Left ventricle myocardium inferior (tissue), 1 donor: Measurements from ENCODE around the gene RNF14. TPM values are rescaled to one million over a fixed set of nuclear protein-coding genes. Genes with fewer than 3 reads are reported as not detected.

Source experiments
- DNase-seq: peaks from one replicate; pipeline ENCODE4 v3.0.0-alpha.2; 2020
- H3K27ac ChIP-seq: fragments of 200-600 bp; replicated peaks from 2 replicates; pipeline ENCODE4 v1.8.0; 2021
- H3K27me3 ChIP-seq: fragments of 200-600 bp; 2 replicates; pipeline ENCODE4 v1.8.0; 2021; ENCODE audit warnings: low read depth
- H3K36me3 ChIP-seq: fragments of 200-600 bp; 2 replicates; pipeline ENCODE4 v1.8.0; 2021
- H3K4me1 ChIP-seq: fragments of 200-600 bp; 2 replicates; pipeline ENCODE4 v1.8.0; 2021
- H3K4me3 ChIP-seq: fragments of 200-600 bp; 2 replicates; pipeline ENCODE4 v1.8.0; 2021; ENCODE audit warnings: mild to moderate bottlenecking, moderate library complexity
- H3K9me3 ChIP-seq: fragments of 200-600 bp; replicated peaks from 2 replicates; pipeline ENCODE4 v1.8.0; 2021
- CTCF ChIP-seq: fragments of 200-600 bp; IDR thresholded peaks from 2 replicates; pipeline ENCODE4 v1.8.0; 2021; ENCODE audit warnings: antibody characterized with exemption, mild to moderate bottlenecking, borderline replicate concordance
- intact Hi-C: fragments of 100-400 bp; cut with micrococcal nuclease; formaldehyde crosslinking; loops from one replicate; pipeline ENCODE4 v1.11.0; 2022
- total RNA-seq: library from RNA; stranded (reverse); fragmentation: NEBNext Ultra II Directional; extraction: Animal tissue kit (Norgen Biotek cat#: 25700); gene quantifications from one replicate; pipeline ENCODE4 v1.2.1, GENCODE V29; 2021
- donor health status: DM: no; HTN: yes; CAD: no; lungs with severe emphysema.

RNF14 gene
- total RNA-seq, 1 donor from 2014 or later = 120 TPM

- intact Hi-C loops = no loop called here
- DNase-seq = peak; percentile 85
- Histone ChIP-seq H3K36me3 (peaks cover 10% of the 10 kb centered on the region), H3K4me1 (peaks cover 37% of the 10 kb centered on the region), H3K9me3 (no peaks in the 10 kb centered on the region), H3K27me3 (no peaks in the 10 kb centered on the region), H3K4me3 (peak within 1 kb of the TSS; percentile 81), H3K27ac (peak within 1 kb of the TSS; percentile 88)
- peak; percentile 39 for TF ChIP-seq CTCF
Measured at GRCh38 chr5:142012792-142013388, 44.0 kb downstream of the RNF14 start, which contains the start of gene GNPDA1. TSS of gene GNPDA1 (minus strand) at chr5:142013027. CDS start at chr5:142012035, 992 bp downstream.

- no peaks in the 10 kb centered on the region for H3K9me3 ChIP-seq
- TF ChIP-seq CTCF = no peak
- H3K27ac ChIP-seq = peak overlapping the region; percentile 88
- peaks cover 7% of the 10 kb centered on the region for H3K36me3 ChIP-seq
- intact Hi-C loops = no loop called here
- peak overlapping the region; percentile 81 for H3K4me3 ChIP-seq
- H3K27me3 ChIP-seq = no peaks in the 10 kb centered on the region
- peak; percentile 38 for DNase-seq
- H3K4me1 ChIP-seq = peaks cover 37% of the 10 kb centered on the region
Measured at GRCh38 chr5:142013734-142014521, 45.0 kb downstream of the RNF14 start.

GRCh38 chr5:142014911-142015584 lies 46.1 kb downstream of the RNF14 start:
- no peak for DNase-seq
- H3K4me3 ChIP-seq = no peak overlapping the region
- H3K36me3 ChIP-seq = no peaks in the 10 kb centered on the region
- H3K27ac ChIP-seq = peak overlapping the region; percentile 88
- TF ChIP-seq CTCF = peak; percentile 66
- no peaks in the 10 kb centered on the region for H3K27me3 ChIP-seq
- H3K9me3 ChIP-seq = peaks cover under 1% of the 10 kb centered on the region
- peaks cover 37% of the 10 kb centered on the region for H3K4me1 ChIP-seq
- intact Hi-C loops = no loop called here

- Histone ChIP-seq H3K4me3 (no peak overlapping the region), H3K4me1 (peaks cover 37% of the 10 kb centered on the region), H3K36me3 (no peaks in the 10 kb centered on the region), H3K27ac (peak overlapping the region; percentile 43), H3K9me3 (peaks cover 8% of the 10 kb centered on the region), H3K27me3 (no peaks in the 10 kb centered on the region)
- intact Hi-C loops = no loop called here
- DNase-seq = no peak
- no peak for TF ChIP-seq CTCF
Measured at GRCh38 chr5:142015781-142016533, 47.1 kb downstream of the RNF14 start.

GRCh38 chr5:142016556-142016955 lies 47.7 kb downstream of the RNF14 start:
- Histone ChIP-seq H3K27ac (no peak overlapping the region), H3K4me3 (no peak overlapping the region), H3K4me1 (peaks cover 37% of the 10 kb centered on the region), H3K36me3 (no peaks in the 10 kb centered on the region), H3K9me3 (peaks cover 8% of the 10 kb centered on the region), H3K27me3 (no peaks in the 10 kb centered on the region)
- TF ChIP-seq CTCF = no peak
- intact Hi-C loops = no loop called here
- no peak for DNase-seq
